ENCODE measurements around the gene CEP104.

Gene CEP104

DNA sequence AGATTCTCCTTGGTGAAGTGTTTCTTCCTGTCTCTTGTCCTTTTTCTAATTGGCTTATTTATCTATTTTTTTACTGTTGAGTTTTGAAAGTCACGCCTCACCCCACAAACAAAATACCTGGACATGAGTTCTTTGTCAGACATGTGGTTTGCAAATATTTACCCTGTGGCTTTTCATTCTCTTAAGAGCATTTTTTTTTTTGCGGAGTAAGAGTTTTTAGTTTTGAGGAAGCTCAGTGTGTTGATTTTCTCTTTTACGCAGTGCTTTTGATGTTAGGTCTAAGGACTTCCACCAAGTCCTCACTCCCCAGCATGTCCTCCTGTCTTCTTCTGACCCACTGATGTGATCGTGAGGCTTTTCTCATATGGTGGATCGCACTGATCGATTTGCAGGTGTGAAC lies 7.9 kb upstream of the CEP104 start:
- DNase-seq = no peak

GRCh38 chr1:3863231-3863935 lies 6.4 kb upstream of the CEP104 start:
- no peak for DNase-seq

- DNase-seq = peak; percentile 4
These were observed 1.4 kb upstream of the CEP104 start for GRCh38 chr1:3858231-3858981.

- no peak for DNase-seq
These were observed 749 bp upstream of the CEP104 start for GRCh38 chr1:3857791-3858129.

- DNase-seq = no peak
These were observed 4.1 kb downstream of the CEP104 start for GRCh38 chr1:3852711-3853485.

DNA sequence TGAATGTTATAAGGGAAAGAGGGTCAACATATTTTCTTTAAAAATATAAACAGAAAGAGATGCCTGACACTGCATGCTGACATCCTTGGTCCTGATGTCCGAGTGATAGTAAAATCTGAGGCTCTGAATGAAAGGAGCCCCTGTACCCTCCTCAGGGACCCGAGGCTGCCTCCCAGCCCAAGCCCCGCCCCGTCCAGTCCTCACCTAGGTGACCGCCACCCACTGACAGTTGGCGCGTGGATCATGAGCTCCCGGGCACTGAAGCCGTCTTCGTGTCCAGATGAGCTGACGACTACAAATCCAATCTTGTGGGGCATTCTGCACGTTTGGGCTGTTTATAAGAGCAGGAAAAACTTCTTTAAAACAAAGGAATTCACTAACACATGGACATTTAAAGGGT lies 4.9 kb downstream of the CEP104 start:
- DNase-seq = no peak

DNA sequence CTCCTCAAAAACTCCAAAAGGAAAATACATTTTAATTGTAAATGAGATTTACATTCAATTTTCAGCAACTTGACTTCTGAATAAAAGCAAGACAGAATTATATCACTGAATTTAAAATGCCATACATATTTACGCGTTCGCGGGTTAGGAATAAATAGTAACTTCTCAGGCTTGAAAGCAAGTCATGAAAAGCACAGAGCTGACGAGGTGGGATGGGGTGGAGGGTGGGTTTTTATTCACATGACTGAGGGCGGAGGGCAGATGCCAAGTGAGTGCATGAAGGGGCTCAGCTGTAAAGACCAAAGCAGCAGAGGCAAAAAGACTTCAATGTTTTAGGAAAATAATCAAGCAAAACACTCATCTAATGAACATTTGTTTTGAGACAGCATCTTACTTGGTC lies 5.7 kb downstream of the CEP104 start:
- no peak for DNase-seq

DNA sequence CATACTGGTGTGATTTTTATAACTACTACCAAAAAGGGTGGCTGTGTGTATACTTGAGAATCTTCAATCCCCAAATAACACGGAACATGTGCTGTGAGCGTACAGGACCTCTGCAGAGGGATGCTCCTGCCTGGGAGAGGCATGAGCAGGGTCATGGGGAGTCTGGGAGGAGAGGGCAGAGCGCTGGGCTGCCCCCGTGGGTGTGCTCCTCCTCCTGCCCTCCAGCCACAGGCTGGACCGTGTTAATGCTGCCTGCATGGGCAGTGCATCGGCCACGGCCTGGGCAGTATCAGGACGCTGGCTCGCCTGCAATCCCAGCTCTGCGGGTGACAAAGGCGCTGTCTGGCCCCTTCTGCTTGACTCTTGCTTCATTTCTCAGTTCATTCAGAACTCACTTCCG lies 6.2 kb downstream of the CEP104 start:
- no peak for DNase-seq

DNA sequence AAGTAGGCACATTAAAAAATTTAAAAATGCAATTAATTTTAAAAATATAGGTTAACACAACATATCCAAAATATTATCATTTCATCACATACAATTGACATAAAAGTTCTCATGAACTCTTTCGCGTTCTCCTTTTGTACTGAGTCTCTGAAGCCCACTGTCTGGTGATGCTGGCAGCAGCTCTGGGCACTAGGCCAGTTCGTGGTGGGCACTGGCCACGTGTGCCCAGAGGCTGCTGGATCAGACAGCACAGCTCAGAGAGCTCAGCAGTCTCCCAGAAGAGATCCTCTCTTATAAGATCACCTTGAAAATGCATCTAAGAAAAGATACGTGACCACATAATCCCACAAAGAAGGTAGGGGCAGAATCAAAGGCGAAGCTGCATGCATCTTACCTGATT lies 9.9 kb downstream of the CEP104 start:
- DNase-seq = no peak

DNA sequence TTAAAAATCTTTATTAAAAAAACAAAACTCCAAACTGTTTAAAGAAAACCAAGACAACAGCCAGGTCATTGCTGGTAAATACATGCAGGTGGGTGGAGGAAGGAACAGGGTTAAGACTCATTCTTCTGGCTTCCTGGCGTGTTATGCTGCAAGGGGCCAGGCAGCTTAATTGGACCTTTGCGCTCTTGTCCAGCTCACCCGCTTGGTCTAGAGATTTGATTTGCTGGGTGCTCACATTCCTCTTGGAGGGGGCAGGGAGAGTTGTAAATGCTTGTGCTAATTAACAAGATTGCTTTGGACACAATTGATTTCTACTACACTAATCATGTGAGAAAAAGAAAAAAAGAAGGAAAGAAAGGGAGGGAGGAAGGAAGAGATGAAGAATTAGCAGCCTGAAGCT lies 10.5 kb downstream of the CEP104 start:
- DNase-seq = no peak

- DNase-seq = no peak
These were observed 14.1 kb downstream of the CEP104 start for GRCh38 chr1:3842912-3843311.

DNA sequence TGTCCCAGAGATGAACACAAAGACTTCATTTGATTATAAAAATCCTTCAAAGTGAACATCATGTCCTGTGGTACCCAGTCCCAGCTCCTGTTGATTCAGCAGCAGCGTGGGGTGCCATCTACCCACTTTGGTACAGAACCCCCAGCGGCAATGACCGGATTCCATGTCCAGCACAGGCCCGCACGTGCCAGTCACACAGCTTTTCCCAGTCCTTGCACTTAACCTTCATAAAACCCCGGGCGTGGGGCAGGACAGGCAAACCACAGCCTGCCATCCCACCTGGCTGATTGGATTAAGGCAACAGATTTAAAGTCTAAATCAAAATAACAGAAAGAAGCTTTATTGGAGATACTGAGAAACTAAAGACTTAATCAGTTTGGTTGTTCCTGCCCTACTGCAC lies 15.5 kb downstream of the CEP104 start:
- no peak for DNase-seq

DNA sequence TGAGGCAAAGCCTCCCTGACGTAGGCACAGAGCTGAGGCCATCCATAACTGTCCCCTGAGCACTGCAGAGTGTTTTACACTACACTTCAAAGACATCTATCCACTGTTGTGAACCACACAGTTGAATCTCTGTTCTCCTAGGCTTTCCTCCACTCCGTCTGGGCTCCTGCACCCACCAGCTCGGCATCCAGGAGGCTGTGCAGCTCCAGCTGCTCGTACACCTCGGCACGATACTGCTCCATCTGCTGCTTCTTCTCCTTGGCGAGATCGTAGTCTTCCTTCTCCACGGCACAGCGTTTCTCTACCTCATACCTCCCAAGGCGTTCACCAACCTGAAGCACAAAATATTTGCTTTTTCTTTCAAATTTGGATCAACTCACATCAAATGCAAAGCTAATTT lies 18.2 kb downstream of the CEP104 start:
- DNase-seq = no peak

DNA sequence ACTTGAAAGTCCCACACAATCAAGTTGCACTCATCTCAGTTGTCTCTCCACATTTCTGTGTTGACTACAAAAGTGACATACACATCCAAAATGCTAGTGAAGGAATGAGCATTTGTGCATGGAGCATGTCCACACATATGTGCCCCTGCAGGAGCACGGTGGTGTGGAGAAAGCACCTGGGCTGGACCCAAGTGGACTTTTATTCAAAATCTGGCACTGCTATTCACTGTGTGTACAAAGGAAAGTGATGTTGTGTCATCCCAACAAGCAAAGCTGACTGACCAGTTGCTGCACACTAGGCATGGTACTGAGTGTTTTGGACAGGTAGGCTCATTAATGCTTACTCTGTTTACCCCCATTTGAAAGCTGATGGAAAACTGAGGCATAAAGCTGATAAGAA lies 19.3 kb downstream of the CEP104 start:
- DNase-seq = no peak

DNA sequence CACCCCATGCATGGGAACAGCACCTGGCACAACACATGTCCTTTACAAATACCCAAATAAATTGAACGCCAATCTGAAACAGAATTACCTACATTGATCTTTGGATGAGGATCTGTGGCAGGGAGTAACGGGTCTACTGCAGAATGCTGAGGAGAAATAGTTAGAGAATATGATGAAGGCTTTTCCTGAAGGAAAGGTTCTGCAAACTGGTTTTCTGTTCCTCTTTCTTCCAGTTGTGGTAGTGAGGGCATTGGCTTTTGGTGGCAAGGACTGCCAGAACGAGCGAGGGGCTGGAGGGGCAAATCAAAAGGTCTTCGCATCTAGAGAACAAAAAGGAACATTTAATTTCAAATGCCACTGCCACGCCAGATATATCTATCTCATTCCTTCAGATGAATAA lies 19.8 kb downstream of the CEP104 start:
- DNase-seq = no peak

GRCh38 chr1:3836421-3836820 lies 20.6 kb downstream of the CEP104 start:
- DNase-seq = no peak

GRCh38 chr1:3834701-3835100 lies 22.3 kb downstream of the CEP104 start:
- DNase-seq = no peak

GRCh38 chr1:3831689-3832088 lies 25.3 kb downstream of the CEP104 start:
- no peak for DNase-seq

- no peak for DNase-seq
These were observed 28.6 kb downstream of the CEP104 start for GRCh38 chr1:3828391-3828790.

DNA sequence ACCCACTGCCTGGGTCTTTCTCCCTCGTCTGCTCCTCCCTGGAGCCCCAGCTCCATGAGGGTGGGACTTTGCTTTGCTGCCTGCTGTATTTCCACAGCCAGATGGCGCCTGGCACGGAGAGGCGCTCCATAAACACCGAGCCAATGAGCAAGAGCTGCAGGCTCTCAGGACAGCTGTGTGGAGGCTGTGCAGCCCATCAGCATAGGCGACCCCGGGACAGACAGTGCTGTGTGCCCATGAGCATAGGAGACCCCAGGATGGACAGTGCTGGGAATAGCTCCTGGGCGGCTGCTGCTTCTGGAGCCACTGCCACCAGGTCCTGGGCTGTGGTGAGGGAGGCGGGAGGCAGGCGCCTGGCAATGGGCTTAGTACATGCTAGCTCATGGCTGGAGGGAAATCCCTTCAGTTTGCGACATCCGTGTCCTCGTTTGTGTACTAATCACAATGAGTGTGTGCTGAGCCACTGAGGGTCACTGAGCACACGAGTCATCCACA lies 29.2 kb downstream of the CEP104 start:
- DNase-seq = no peak

- no peak for DNase-seq
These were observed 31.7 kb downstream of the CEP104 start for GRCh38 chr1:3825356-3825755.

DNA sequence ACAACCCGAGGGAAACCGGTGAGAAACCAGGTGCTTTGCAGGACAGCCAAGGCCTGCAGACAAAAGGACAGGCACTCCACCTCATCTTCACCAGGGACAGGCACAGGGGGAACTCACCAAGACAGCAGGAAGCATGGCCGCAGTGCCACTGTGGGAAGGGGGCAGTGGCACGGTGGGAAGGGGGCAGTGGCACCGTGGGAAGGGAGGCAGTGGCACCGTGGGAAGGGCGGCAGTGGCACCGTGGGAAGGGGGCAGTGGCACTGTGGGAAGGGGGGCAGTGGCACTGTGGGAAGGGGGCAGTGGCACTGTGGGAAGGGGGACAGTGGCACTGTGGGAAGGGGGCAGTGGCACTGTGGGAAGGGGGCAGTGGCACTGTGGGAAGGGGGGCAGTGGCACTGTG lies 32.4 kb downstream of the CEP104 start:
- no peak for DNase-seq

GRCh38 chr1:3822421-3822820 lies 34.6 kb downstream of the CEP104 start:
- DNase-seq = no peak

- no peak for DNase-seq
These were observed 35.1 kb downstream of the CEP104 start for GRCh38 chr1:3821908-3822307.

All from activated CD4-positive, alpha-beta T cell treated with anti-CD3 and anti-CD28 coated beads, Interleukin-10, Interleukin-2, amounts not matched to agents 100 ng/mL and 50 ng/mL, durations not matched to agents 16 hours and 8 hours (primary cell).